Activated B cell treated with CpG ODN at 0.5 μM for 24 hours (primary cell): ENCODE measurements around the gene MYOM3. TPM values are rescaled to one million over a fixed set of nuclear protein-coding genes. Genes with fewer than 3 reads are reported as not detected.
"Not testable (repeated sequence)": the region's sequence is repeated elsewhere in the genome, so short reads cannot be mapped to it uniquely, and the experiment has no call there.

Experiments
- ATAC-seq: fragments of 200-7000 bp; cut with Tn5 transposase; one replicate; pipeline ENCODE4 v1.10.0; 2021; ENCODE audit warnings: low read depth, mild to moderate bottlenecking, moderate library complexity
- CTCF ChIA-PET: fragments of 350-600 bp; sonication (Branson Sonifier 250); formaldehyde crosslinking; loops from one replicate; lab custom pipeline; 2021; ENCODE audit warnings: antibody characterized with exemption; lab: Charles Lee
- POLR2A ChIA-PET: fragments of 350-600 bp; sonication (Branson Sonifier 250); formaldehyde crosslinking; loops from one replicate; lab custom pipeline; 2021; ENCODE audit warnings: antibody characterized with exemption; lab: Charles Lee
- DNase-seq: peaks from one replicate; pipeline ENCODE4 v3.0.0; 2022
- H3K27ac Mint-ChIP-seq: one replicate; pipeline ENCODE4 v1.8.0; 2020; ENCODE audit warnings: mixed read lengths
- H3K27me3 Mint-ChIP-seq: one replicate; pipeline ENCODE4 v1.8.0; 2021; ENCODE audit warnings: mixed read lengths
- H3K36me3 Mint-ChIP-seq: one replicate; pipeline ENCODE4 v1.8.0; 2021; ENCODE audit warnings: low read depth, mixed read lengths
- H3K4me1 Mint-ChIP-seq: one replicate; pipeline ENCODE4 v1.8.0; 2021; ENCODE audit warnings: mixed read lengths
- H3K4me3 Mint-ChIP-seq: one replicate; pipeline ENCODE4 v1.8.0; 2020; ENCODE audit warnings: mild to moderate bottlenecking, mixed read lengths
- H3K9me3 Mint-ChIP-seq: one replicate; pipeline ENCODE4 v1.8.0; 2020; ENCODE audit warnings: mixed read lengths
- CTCF ChIP-seq: fragments of 200-600 bp; IDR thresholded peaks from one replicate; pipeline ENCODE4 v1.8.0; 2022; ENCODE audit warnings: antibody characterized with exemption, mild to moderate bottlenecking
- intact Hi-C: fragments of 100-400 bp; cut with micrococcal nuclease; formaldehyde crosslinking; loops from one replicate; pipeline ENCODE4 v1.15.1; 2024
- total RNA-seq: library from RNA; stranded (reverse); gene quantifications from 2 replicates; pipeline ENCODE4 v1.2.3, GENCODE V29; 2022

Gene MYOM3
- total RNA-seq, 1 donor from 2014 or later = not detected

- Mint-ChIP-seq H3K27me3 (peaks cover 7% of the 10 kb centered on the region), H3K4me1 (no peaks in the 10 kb centered on the region), H3K36me3 (no peaks in the 10 kb centered on the region), H3K4me3 (no peak overlapping the region), H3K9me3 (no peaks in the 10 kb centered on the region), H3K27ac (no peak overlapping the region)
- POLR2A ChIA-PET = no interaction called here
- ATAC-seq (no peak), DNase-seq (no peak)
- CTCF ChIA-PET = no interaction called here
- intact Hi-C loops = no loop called here
- no peak for TF ChIP-seq CTCF
Observed at GRCh38 chr1:24020025-24020424, 91.9 kb downstream of the MYOM3 start.

GRCh38 chr1:24018611-24019580, 93.0 kb downstream of the MYOM3 start:
- no peaks in the 10 kb centered on the region for H3K9me3 Mint-ChIP-seq
- intact Hi-C loops = no loop called here
- H3K4me3 Mint-ChIP-seq = no peak overlapping the region
- ATAC-seq = no peak
- no peak for DNase-seq
- H3K27ac Mint-ChIP-seq = no peak overlapping the region
- no peak for TF ChIP-seq CTCF
- H3K27me3 Mint-ChIP-seq = peaks cover 9% of the 10 kb centered on the region
- CTCF ChIA-PET = no interaction called here
- no peaks in the 10 kb centered on the region for H3K4me1 Mint-ChIP-seq
- H3K36me3 Mint-ChIP-seq = no peaks in the 10 kb centered on the region
- POLR2A ChIA-PET = interaction anchor here (0.6 to 0.7 kb wide), 2 partner anchors 11 to 1634 kb away, joined by 3 to 5 read pairs; no protein-coding TSS in a partner anchor

GRCh38 chr1:24015221-24016210, 96.4 kb downstream of the MYOM3 start:
- DNase-seq (no peak), ATAC-seq (no peak)
- H3K4me3 Mint-ChIP-seq = no peak overlapping the region
- POLR2A ChIA-PET = no interaction called here
- no peaks in the 10 kb centered on the region for H3K9me3 Mint-ChIP-seq
- no peak for TF ChIP-seq CTCF
- intact Hi-C loops = no loop called here
- no peak overlapping the region for H3K27ac Mint-ChIP-seq
- no peaks in the 10 kb centered on the region for H3K4me1 Mint-ChIP-seq
- no peaks in the 10 kb centered on the region for H3K36me3 Mint-ChIP-seq
- H3K27me3 Mint-ChIP-seq = peaks cover 17% of the 10 kb centered on the region
- CTCF ChIA-PET = no interaction called here

GRCh38 chr1:24012878-24013277, 99.1 kb downstream of the MYOM3 start:
- intact Hi-C loops, ATAC-seq, H3K36me3 Mint-ChIP-seq, H3K27ac Mint-ChIP-seq, H3K4me1 Mint-ChIP-seq, H3K4me3 Mint-ChIP-seq, H3K9me3 Mint-ChIP-seq, DNase-seq, POLR2A ChIA-PET, CTCF ChIA-PET: not testable (repeated sequence)
- H3K27me3 Mint-ChIP-seq = peaks cover 19% of the 10 kb centered on the region

- intact Hi-C loops = no loop called here
- Mint-ChIP-seq H3K4me3 (no peak overlapping the region), H3K9me3 (no peaks in the 10 kb centered on the region), H3K36me3 (no peaks in the 10 kb centered on the region), H3K27me3 (peaks cover 22% of the 10 kb centered on the region), H3K27ac (no peak overlapping the region), H3K4me1 (no peaks in the 10 kb centered on the region)
- no peak for ATAC-seq
- no peak for DNase-seq
- CTCF ChIA-PET = no interaction called here
- POLR2A ChIA-PET = no interaction called here
- TF ChIP-seq CTCF = no peak
Observed at GRCh38 chr1:24010650-24011049, 101.3 kb downstream of the MYOM3 start.
